DMS79 treated with DMSO at 0.1 percent for 48 hours (cell line): ENCODE results near the gene BIRC6.
"Not testable (repeated sequence)": the region's sequence is repeated elsewhere in the genome, so short reads cannot be mapped to it uniquely, and the experiment has no call there.

ENCODE experiments used
- DNase-seq: peaks from one replicate; lab custom pipeline; 2025; lab: John Stamatoyannopoulos, UW

Gene BIRC6

DNA sequence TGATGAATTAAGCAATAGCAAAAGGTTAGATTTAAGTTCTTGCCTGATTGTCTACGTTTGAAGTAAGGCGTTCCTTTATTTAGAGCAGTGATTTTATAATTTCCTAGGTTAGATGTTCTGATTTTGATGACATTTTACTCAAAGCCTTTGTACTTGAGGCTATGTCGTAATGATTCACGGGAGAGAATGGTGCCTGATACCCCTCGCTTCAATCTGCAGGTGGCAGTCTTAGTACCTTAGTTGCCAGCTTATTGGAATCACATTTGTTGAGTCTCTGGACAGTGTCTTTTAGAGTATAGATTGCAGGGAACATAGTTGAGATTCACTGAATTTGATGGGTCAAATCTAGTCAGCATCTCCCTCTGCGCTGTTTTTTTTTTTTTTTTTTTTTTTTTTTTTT lies 89.5 kb downstream of the BIRC6 start:
- DNase-seq: no peak

GRCh38 chr2:32450851-32451250 lies 94.0 kb downstream of the BIRC6 start:
- DNase-seq: no peak

DNA sequence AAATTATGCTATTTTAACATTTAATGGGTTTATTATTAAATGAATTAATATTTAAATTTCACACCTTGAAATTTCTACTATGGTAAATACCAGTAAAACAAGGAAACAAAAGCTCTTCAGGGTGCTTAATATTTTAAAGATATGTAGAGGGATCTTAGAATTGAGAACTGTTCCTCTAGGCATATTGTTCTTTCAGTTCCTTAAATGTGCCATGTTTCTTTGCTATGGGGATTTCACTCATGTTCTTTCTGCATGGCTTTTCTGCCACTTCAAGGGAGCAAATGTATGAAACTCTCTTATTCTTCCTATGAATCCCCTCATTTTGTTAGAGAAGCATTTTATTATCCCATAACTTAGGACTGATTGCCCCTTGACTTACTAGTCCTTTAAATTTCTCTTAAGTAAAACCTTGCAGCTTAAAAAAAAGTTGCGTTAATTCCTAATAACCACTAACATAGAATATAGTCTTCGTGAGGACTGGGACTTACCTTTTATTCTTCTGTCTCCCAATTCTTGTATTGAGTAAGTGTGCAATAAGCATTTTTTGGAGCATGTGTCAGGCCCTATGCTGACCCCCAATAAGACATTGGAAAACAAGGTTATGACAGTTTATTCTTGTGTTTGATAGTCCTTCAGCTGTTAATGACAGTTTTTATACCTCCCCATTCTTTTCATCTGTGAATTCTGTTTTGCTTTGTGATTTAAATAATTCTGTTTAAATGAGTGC lies 95.7 kb downstream of the BIRC6 start:
- no peak for DNase-seq

DNA sequence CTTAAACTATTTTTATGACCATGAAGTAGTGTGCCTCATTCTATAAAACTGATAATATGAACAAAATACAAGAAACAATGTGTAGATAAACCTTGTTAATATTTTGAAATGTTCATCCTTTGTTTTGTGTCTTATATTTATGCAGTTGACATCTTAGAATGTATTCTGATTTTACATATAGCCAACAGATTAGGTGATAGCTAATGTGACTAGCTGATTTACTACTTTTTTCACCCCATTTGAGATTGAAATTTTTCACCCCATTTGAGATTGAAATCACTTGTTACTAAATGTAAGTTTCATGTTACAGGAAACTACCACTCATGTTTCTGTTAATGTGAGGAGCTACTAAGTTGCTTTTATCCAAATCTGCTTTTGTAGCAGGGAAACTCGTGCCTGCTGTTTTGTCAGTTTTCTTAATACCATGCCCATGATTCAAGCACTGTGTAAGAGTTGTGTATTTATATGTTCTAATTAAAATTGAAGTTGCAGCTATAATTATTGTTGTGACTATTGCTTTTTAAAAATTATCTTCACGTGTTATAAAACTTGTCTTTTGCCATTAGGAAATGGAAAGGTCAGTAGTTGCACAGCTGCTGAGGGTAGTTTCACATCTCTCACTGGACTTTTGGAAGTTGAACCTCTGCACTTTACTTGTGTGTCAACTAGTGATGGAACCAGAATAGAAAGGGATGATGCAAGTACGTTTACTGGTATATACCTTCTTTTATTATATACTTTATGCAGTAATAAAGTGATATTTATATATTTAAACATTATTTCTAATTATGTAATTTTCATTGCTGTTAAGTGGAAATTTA lies 96.6 kb downstream of the BIRC6 start:
- DNase-seq: peak; percentile 25

- no peak for DNase-seq
Measured at GRCh38 chr2:32455816-32456215, 99.0 kb downstream of the BIRC6 start.

- no peak for DNase-seq
Measured at GRCh38 chr2:32456808-32457207, 100.0 kb downstream of the BIRC6 start.

GRCh38 chr2:32457814-32458213 lies 101.0 kb downstream of the BIRC6 start:
- no peak for DNase-seq

DNA sequence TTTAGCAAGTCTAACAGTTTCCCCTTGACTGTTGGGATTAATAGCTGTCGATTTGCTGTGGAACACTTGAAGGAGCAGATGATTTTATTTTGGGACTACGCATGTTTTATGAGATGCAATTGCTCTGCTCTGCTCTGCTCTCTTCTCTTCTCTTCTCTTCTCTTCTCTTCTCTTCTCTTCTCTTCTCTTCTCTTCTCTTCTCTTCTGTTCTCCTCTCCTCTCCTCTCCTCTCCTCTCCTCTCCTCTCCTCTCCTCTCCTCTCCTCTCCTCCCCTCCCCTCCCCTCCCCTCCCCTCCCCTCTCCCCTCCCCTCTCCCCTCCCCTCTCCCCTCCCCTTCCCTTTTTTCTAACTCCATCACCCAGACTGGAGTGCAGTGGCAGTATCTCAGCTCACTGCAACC lies 104.0 kb downstream of the BIRC6 start:
- not testable (repeated sequence) for DNase-seq

DNA sequence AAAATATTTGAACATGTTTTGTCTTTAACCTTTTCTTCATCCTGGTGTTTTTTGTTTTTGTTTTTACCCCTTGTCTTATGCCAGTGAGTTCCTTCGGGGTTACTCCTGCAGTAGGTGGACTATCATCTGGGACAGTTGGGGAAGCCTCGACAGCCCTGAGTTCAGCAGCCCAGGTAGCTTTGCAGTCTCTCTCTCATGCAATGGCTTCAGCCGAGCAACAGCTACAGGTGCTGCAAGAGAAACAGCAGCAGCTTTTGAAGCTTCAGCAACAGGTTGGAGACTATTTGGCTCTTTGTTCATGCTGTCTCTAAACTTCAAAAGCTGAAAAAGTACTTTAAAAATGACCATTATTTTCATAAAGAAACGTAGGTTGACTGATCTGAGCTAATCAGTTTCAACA lies 106.3 kb downstream of the BIRC6 start:
- no peak for DNase-seq

GRCh38 chr2:32464431-32464830 lies 107.6 kb downstream of the BIRC6 start:
- no peak for DNase-seq

DNA sequence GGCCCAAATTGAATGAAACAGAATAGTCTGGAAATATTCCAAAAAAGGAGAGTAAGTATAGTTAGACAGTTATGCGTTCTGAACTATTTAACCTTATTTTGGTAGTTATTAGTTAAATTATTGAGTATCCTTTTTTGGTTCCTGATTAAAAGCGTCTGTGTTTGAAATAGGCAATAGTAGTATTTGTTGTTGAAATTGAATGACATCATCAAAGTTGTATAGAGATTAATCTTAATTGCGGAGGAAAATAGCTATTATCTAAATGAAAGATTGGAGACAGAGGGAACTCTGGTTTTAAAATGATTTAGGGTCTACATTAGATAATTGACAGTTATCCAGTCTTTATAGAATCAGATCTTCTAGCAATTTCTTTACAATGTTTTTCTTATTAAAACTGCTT lies 115.8 kb downstream of the BIRC6 start:
- DNase-seq: no peak

DNA sequence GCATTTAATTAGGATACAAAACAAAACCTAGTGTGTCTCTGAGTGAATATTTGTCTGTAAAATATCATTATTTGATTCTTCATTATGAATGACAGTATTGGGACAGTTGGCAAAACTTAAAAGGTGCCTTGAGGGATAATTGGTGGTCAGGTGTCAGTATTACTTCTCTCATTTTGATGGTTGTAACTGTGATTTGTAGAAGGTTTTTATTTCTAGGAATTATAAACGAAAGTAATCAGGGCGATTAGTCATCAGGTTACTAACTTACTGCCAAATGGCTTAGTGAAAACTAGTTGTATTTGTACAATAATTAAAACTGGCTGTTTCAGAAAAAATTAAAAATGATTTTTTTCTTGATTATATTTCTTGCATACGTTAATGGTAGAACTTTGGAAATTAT lies 117.6 kb downstream of the BIRC6 start:
- no peak for DNase-seq

DNA sequence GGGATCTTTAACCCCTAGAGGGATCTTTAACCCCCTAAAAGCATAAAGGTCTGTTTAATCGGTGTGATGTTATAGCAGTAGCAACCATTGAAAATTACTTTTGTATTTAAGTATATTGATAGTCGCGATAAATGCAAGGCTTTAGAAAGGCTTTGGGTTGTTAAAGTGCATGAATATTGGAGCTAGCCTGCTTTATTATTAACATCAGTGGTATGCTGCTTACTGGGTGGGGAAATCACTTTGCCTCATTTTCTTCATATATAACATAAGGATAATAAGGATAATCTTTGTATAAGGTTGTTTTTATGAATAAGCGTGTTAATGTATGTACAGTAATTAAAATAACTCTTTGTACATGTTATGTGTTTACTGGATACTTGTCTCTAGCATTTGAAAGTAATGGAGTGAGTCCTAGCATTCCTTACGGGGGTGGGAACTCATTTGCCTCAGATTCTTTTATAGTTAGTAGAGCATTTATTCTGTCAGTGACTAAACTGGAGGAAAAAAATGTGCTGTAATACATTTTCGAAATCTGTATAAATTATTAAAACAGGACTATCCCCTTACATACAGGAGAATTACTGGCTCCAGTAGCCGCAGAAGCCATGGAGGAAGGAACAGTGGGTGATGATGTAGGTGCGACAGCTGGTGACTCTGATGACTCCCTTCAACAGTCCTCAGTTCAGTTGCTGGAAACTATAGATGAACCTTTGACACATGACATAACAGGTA lies 122.2 kb downstream of the BIRC6 start:
- no peak for DNase-seq

DNA sequence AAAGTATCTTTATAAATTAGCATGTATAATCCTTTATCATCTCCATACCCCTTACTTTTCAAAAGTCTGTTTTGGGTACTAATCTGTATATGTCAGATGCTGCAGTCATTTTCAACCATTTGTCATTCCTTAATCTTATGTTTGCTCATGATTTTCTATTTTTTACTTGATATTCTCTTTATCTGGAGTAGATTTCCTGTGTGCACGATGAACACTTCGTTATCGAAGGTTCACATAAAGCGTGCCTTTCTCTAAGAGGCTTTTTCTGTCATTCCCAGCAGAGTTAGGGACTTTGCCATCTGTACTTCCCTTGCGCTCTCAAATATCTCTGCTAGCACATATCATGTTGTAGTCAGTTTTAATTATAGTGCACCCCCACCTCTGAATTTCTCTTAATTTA lies 123.2 kb downstream of the BIRC6 start:
- DNase-seq: no peak

DNA sequence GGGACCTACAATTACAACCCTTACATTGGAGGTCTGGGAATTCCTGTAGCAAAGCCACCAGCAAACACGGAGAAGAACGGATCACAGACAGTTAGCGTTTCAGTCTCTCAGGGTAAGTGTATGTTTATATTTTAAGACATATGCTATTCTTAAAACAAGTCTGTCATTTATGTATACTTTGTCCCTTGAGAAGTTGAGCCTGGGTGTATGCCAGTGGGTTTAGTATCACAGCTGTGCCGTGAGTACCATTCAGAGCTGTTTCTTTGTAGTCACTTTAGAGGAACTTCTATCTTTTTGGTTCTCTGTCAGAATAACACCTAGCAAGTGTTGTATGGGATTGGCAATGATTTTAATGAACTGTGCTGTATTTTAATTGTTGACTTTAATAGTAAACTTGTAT lies 125.6 kb downstream of the BIRC6 start:
- DNase-seq: no peak

DNA sequence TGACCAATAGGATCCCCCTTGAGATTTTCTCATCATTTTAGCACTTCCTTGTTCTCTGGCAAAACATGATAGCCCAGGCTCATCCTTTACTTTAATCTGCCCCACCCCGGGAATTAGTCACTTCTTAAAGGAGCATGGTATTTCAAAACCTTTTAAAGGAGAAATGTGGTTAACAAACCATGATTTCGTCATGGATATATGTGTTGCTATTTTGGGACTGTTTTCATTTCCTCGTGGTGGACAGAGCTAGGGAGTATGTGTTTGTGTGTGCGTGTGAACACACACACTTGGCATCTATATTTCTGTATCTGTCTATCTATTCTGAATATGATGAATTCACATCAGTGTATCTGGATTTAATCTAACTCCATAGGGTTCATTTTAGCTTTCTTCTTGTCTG lies 128.1 kb downstream of the BIRC6 start:
- DNase-seq: no peak

DNA sequence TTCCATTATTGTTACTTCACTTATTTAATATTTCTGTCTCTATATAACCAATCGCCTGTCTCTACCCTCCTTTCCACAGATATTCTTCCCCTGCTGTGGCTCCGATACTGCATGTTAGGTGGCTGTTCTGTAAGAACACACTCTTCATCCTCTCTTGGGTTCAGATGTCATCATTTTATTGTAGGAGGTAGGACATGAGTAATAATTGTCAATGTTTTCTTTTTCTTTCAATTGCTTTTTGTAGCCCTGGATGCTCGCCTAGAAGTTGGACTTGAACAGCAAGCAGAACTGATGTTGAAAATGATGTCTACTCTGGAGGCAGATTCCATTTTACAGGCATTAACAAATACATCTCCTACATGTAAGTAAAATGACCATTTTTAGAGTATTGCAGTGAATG lies 128.6 kb downstream of the BIRC6 start:
- no peak for DNase-seq

GRCh38 chr2:32489061-32489460 lies 132.2 kb downstream of the BIRC6 start:
- DNase-seq: no peak

- no peak for DNase-seq
Measured at GRCh38 chr2:32491346-32491745, 134.5 kb downstream of the BIRC6 start.

- no peak for DNase-seq
Measured at GRCh38 chr2:32495139-32495538, 138.3 kb downstream of the BIRC6 start.

DNA sequence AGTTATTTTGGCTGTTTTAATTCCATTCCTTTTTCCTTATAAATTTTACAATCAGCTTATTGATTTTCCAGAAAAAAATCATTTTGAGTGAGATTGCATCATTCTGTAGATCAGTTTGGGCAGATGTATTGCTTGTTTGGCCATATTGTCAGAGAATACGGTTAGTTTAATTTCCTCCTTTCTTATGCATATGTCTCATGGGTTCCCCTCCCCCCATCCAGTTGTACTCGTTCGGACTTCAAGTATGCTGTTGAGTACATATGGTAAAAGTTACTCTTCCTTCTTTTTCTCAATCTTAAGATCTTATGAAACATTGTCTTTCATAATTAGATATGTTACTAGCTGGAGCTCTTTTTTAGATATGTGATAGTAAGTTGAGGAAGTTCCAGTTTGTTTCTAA lies 139.8 kb downstream of the BIRC6 start:
- DNase-seq: no peak

GRCh38 chr2:32498306-32498705 lies 141.5 kb downstream of the BIRC6 start:
- DNase-seq: no peak

DNA sequence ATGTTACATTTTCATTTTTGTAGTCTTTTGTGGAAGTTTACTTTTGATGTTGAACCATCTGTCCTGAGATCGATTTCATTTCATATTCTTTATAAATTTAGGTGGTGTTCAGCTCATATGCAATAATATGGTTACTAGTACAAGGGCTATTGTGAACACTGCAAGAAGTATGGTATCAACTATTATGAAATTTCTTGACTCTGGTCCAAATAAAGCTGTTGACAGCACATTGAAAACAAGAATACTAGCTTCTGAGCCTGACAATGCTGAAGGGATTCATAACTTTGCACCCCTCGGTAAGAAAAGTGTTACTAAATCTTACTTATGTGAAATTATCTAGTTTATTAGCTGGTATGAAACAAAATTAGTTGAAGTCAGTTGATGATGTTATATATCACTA lies 146.1 kb downstream of the BIRC6 start:
- no peak for DNase-seq
